H7 (cell line): ENCODE measurements around the gene SDF4. TPM values are rescaled to one million over a fixed set of nuclear protein-coding genes. Genes with fewer than 3 reads are reported as not detected.

Source experiments
- DNase-seq: peaks from one replicate; pipeline ENCODE4 v3.0.0; 2012
- H3K27me3 ChIP-seq: 2 replicates; pipeline ENCODE4 v1.6.0; 2011; ENCODE audit warnings: mild to moderate bottlenecking, low read length; ENCODE audit not compliant: control insufficient read depth, insufficient read depth
- H3K36me3 ChIP-seq: replicated peaks from 2 replicates; pipeline ENCODE4 v1.5.1; 2011; ENCODE audit warnings: low read length; ENCODE audit not compliant: control insufficient read depth, insufficient read depth
- H3K4me3 ChIP-seq: 2 replicates; pipeline ENCODE4 v1.5.1; 2011; ENCODE audit warnings: low read depth, mild to moderate bottlenecking, control low read depth, low read length, moderate library complexity; ENCODE audit not compliant: insufficient read depth
- total RNA-seq: library from RNA; depleted of rRNA; stranded (reverse); fragments of >200 nt; shearing (Covaris generic); gene quantifications from 2 replicates; pipeline ENCODE4 v1.2.3, GENCODE V29; 2014

Gene SDF4
- total RNA-seq, 1 experiment from 2014 or later, result 127 TPM

- H3K36me3 ChIP-seq, result peaks cover 9% of the 10 kb centered on the region
- no peak for DNase-seq
- H3K4me3 ChIP-seq, result no peak overlapping the region
- H3K27me3 ChIP-seq, result no peaks in the 10 kb centered on the region
These were observed 11.6 kb downstream of the SDF4 start for GRCh38 chr1:1220197-1220596.

GRCh38 chr1:1219341-1219740, 12.5 kb downstream of the SDF4 start:
- H3K36me3 ChIP-seq, result peaks cover 9% of the 10 kb centered on the region
- no peak for DNase-seq
- H3K27me3 ChIP-seq, result no peaks in the 10 kb centered on the region
- H3K4me3 ChIP-seq, result no peak overlapping the region

DNA sequence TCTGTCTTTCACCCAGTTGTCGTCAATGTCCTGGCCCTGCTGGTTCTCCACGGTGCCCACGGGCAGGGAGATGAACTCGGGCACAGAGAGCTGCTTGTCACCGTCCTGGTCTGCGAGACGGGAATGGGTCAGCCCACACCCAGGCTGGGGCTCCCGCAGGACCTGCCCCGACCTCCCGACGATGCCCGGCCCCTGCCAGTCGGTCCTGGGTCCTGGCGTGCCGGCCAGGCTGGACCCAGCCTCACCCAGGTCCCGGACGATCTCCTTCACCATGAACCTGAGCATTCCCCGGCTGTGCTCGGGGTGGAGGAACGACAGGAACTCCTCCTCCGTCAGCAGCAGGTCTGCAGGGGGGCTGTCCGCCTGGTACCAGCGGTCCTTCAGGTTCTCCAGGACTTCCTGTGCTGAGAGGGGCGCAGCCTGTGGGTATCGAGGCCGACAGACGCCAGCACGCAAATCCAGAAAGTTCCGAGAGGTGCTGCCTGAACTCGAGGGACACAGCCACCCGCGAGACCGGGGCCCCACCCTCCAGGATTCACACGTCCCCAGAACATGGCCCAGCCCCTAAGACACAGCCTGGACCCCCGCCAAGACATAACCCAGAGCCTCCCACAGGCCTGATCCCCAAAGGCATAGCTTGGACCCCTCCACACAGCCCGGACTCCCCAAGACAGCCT, 13.1 kb downstream of the SDF4 start:
- DNase-seq, result no peak
- Histone ChIP-seq H3K27me3 (no peaks in the 10 kb centered on the region), H3K36me3 (peaks cover 9% of the 10 kb centered on the region), H3K4me3 (no peak overlapping the region)

GRCh38 chr1:1217621-1218523, 13.9 kb downstream of the SDF4 start:
- H3K36me3 ChIP-seq, result peaks cover 5% of the 10 kb centered on the region
- no peak for DNase-seq
- H3K27me3 ChIP-seq, result no peaks in the 10 kb centered on the region
- no peak overlapping the region for H3K4me3 ChIP-seq

DNA sequence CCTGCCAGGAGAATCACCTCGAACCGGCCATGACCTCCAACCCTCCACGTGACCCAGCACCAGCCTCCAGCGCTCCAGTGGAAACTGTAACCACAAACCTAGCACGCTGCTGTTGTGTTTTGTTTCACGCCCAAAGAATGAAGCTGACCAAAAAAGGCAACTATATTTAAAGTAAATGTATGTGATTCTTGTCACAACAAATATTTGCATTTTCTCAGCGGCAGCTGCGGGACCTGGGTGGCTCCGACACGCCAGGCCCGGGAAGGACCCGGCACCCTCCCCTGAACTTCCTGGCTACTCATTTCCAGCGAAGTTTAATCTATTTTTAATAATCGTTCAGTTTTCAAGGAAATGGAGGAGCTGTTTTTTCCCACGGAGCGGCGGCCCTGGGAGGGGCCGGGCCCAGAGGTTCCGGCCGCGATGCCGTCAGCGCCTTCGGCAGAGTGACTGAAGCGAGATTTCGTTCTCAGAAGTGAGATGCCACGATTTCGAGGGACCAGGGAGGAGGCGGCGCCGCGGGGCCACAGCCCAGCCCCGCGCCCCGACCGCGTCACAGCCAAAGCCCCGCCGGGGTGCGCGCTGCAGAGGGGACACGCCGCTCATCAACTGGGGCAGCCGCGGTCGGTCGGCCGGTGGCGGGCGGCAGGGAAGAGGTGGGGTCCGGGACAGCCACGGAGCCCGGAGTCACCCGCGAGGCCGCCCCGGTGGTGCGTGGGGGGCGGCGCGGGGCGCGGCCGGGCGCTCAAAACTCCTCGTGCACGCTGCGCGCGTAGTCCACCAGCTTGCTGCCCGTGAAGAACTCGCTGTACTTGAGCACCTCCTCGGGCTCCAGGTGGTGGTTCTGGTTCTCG, 14.8 kb downstream of the SDF4 start:
- Histone ChIP-seq H3K27me3 (no peaks in the 10 kb centered on the region), H3K36me3 (no peaks in the 10 kb centered on the region; the same call in none of the 2 replicates), H3K4me3 (no peak overlapping the region)
- DNase-seq, result no peak

DNA sequence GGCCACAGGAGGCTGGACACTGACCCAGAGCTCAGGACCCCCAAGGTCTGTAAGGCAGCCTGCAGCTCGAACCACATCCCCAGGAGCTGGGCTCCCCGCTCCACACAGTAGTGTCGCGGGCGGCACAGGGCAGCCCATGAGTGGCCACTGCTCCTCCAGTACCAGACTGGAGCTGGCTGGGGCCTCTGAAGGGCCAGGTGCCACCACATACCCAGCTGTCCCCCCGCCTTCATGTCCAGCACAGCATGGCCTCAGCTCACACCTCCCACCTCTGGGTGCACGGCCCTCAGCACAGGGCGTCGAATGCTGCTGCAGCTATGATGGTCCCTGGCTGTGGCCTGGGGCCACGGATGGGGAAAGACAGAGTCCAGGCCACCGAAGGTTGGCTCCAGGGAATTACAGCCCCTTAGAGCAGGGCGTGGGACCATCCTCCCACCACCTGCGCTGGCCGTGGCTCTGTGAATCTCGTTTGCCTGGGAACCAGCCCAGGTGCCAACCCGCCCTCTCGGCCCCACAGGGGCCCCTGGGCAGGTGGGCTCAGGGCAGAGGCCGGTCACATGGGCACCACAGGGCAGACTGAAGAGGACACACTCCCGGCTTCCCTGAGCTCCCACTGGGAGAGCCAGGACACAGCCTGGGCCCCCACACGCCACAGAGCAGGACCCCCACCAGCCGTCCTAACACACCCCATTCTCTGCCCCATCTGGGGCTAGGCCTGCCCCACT, 15.8 kb downstream of the SDF4 start:
- Histone ChIP-seq H3K27me3 (no peaks in the 10 kb centered on the region), H3K4me3 (no peak overlapping the region), H3K36me3 (no peaks in the 10 kb centered on the region; the same call in none of the 2 replicates)
- no peak for DNase-seq

DNA sequence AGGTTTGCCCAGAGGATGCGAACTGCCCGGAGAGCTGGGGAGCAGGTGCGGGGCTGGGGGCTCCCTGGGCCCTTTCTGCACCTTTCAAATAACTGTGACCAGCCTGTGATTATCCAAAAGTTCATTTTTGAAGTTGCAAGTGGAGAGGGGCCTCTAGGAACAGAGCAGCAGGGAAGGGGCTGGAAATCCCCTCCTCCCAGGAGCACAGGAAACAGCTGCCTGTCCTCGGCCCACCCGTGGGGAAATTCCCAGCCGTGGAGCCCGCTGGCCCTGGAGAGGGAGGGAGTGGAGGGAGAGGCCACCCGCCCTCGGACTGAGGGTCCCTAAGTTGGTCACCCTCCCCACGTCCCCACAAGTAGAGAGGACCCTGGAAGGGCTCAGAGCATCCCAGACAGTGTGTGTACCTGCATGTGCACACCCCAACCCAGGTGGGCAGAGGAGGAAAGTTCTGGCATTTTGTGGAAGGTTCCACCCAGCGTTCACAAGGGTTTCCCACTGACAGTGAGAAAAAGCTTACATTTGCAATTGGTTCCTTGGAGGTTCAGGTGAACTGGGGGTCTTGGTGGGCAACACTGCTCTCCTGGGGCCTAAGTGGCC, 16.6 kb downstream of the SDF4 start:
- Histone ChIP-seq H3K36me3 (no peaks in the 10 kb centered on the region; the same call in none of the 2 replicates), H3K27me3 (no peaks in the 10 kb centered on the region), H3K4me3 (no peak overlapping the region)
- DNase-seq, result no peak

- DNase-seq, result peak; percentile 95
- no peak within 1 kb of the TSS for H3K4me3 ChIP-seq
- no peaks in the 10 kb centered on the region for H3K27me3 ChIP-seq
- no peaks in the 10 kb centered on the region; the same call in none of the 2 replicates for H3K36me3 ChIP-seq
These were observed 18.2 kb downstream of the SDF4 start, which contains the start of gene TNFRSF4 for GRCh38 chr1:1213345-1214265. Gene TNFRSF4 (minus strand): TSS chr1:1214153. CDS start chr1:1214127, 26 bp downstream.

GRCh38 chr1:1212780-1213344, 18.9 kb downstream of the SDF4 start:
- H3K36me3 ChIP-seq, result no peaks in the 10 kb centered on the region; the same call in none of the 2 replicates
- DNase-seq, result peak; percentile 71
- no peaks in the 10 kb centered on the region for H3K27me3 ChIP-seq
- H3K4me3 ChIP-seq, result no peak overlapping the region

GRCh38 chr1:1211541-1212441, 20.0 kb downstream of the SDF4 start:
- H3K4me3 ChIP-seq, result no peak overlapping the region
- peaks cover under 1% of the 10 kb centered on the region; the same call in 1 of the 2 replicates for H3K27me3 ChIP-seq
- DNase-seq, result peak; percentile 70
- H3K36me3 ChIP-seq, result no peaks in the 10 kb centered on the region

GRCh38 chr1:1210726-1211540, 20.9 kb downstream of the SDF4 start:
- H3K36me3 ChIP-seq, result no peaks in the 10 kb centered on the region
- peak; percentile 71 for DNase-seq

More at GRCh38 chr1:1210726-1211540, 20.9 kb downstream of the SDF4 start:
- Histone ChIP-seq H3K27me3 (peaks cover 3% of the 10 kb centered on the region; the same call in 1 of the 2 replicates), H3K4me3 (no peak overlapping the region)
